HG02610 (cell line): ENCODE data around the gene GLP2R.
"Not testable (repeated sequence)": the region's sequence is repeated elsewhere in the genome, so short reads cannot be mapped to it uniquely, and the experiment has no call there.

Experiments used
- ATAC-seq: cut with Tn5 transposase; IDR thresholded peaks from one replicate; pipeline ENCODE4 v1.9.1; 2021; ENCODE audit warnings: mild to moderate bottlenecking, moderate library complexity; ENCODE audit not compliant: unreplicated experiment

GLP2R gene

GRCh38 chr17:9825641-9826150 lies at the start of gene GLP2R:
Gene GLP2R, plus strand, starts transcription at chr17:9825924. Its CDS starts 140 bp downstream, at chr17:9826064.
- no peak for ATAC-seq

GRCh38 chr17:9776911-9777310 lies 48.8 kb upstream of the GLP2R start:
- ATAC-seq, result no peak

GRCh38 chr17:9780552-9780951 lies 45.2 kb upstream of the GLP2R start:
- no peak for ATAC-seq

- no peak for ATAC-seq
Measured at GRCh38 chr17:9783050-9783449, 42.7 kb upstream of the GLP2R start.

GRCh38 chr17:9783465-9783864 lies 42.3 kb upstream of the GLP2R start:
- not testable (repeated sequence) for ATAC-seq

GRCh38 chr17:9784544-9784943 lies 41.2 kb upstream of the GLP2R start:
- no peak for ATAC-seq

GRCh38 chr17:9788601-9789000 lies 37.1 kb upstream of the GLP2R start:
- no peak for ATAC-seq

- ATAC-seq, result no peak
Measured at GRCh38 chr17:9790316-9790715, 35.4 kb upstream of the GLP2R start.

GRCh38 chr17:9790889-9791876 lies 34.5 kb upstream of the GLP2R start, which contains the start of gene DHRS7C:
Gene DHRS7C, minus strand, starts transcription at chr17:9791592. Its CDS starts 308 bp downstream, at chr17:9791284.
- ATAC-seq, result no peak

GRCh38 chr17:9792181-9792840 lies 33.4 kb upstream of the GLP2R start:
- ATAC-seq, result no peak

GRCh38 chr17:9798008-9798407 lies 27.7 kb upstream of the GLP2R start:
- ATAC-seq, result no peak

GRCh38 chr17:9798724-9799123 lies 27.0 kb upstream of the GLP2R start:
- no peak for ATAC-seq

- no peak for ATAC-seq
Measured at GRCh38 chr17:9801505-9801904, 24.2 kb upstream of the GLP2R start.

- ATAC-seq, result no peak
Measured at GRCh38 chr17:9802294-9802693, 23.4 kb upstream of the GLP2R start.

GRCh38 chr17:9802697-9803096 lies 23.0 kb upstream of the GLP2R start:
- ATAC-seq, result no peak

GRCh38 chr17:9805769-9806168 lies 20.0 kb upstream of the GLP2R start:
- ATAC-seq, result no peak

- ATAC-seq, result no peak
Measured at GRCh38 chr17:9806699-9807098, 19.0 kb upstream of the GLP2R start.

GRCh38 chr17:9809409-9809808 lies 16.3 kb upstream of the GLP2R start:
- ATAC-seq, result no peak

- ATAC-seq, result no peak
Measured at GRCh38 chr17:9810100-9810949, 15.4 kb upstream of the GLP2R start.

GRCh38 chr17:9811086-9811485 lies 14.6 kb upstream of the GLP2R start:
- ATAC-seq, result no peak

- ATAC-seq, result no peak
Measured at GRCh38 chr17:9811537-9811936, 14.2 kb upstream of the GLP2R start.
